GM18867 (cell line): ENCODE results near the gene CLMP.

Experiments used
- ATAC-seq: cut with Tn5 transposase; IDR thresholded peaks from one replicate; pipeline ENCODE4 v1.9.1; 2021; ENCODE audit warnings: mild to moderate bottlenecking, moderate library complexity; ENCODE audit not compliant: unreplicated experiment

CLMP gene

GRCh38 chr11:123191939-123192338 lies 3.1 kb downstream of the CLMP start:
- ATAC-seq, result no peak

- ATAC-seq, result no peak
These were observed 4.5 kb downstream of the CLMP start for GRCh38 chr11:123190518-123190917.

GRCh38 chr11:123188508-123189165 lies 6.4 kb downstream of the CLMP start:
- ATAC-seq, result no peak

GRCh38 chr11:123187665-123188507 lies 7.2 kb downstream of the CLMP start:
- no peak for ATAC-seq

- ATAC-seq, result no peak
These were observed 7.8 kb downstream of the CLMP start for GRCh38 chr11:123187248-123187647.

GRCh38 chr11:123186286-123186685 lies 8.8 kb downstream of the CLMP start:
- ATAC-seq, result no peak

GRCh38 chr11:123185326-123185725 lies 9.7 kb downstream of the CLMP start:
- no peak for ATAC-seq

GRCh38 chr11:123184531-123184930 lies 10.5 kb downstream of the CLMP start:
- ATAC-seq, result no peak

- no peak for ATAC-seq
These were observed 11.5 kb downstream of the CLMP start for GRCh38 chr11:123183391-123184099.

- ATAC-seq, result no peak
These were observed 13.1 kb downstream of the CLMP start for GRCh38 chr11:123181767-123182500.

GRCh38 chr11:123181075-123181474 lies 14.0 kb downstream of the CLMP start:
- ATAC-seq, result no peak

GRCh38 chr11:123180574-123180973 lies 14.5 kb downstream of the CLMP start:
- no peak for ATAC-seq

GRCh38 chr11:123180166-123180565 lies 14.9 kb downstream of the CLMP start:
- ATAC-seq, result no peak

- no peak for ATAC-seq
These were observed 15.5 kb downstream of the CLMP start for GRCh38 chr11:123179586-123179985.

- ATAC-seq, result no peak
These were observed 16.9 kb downstream of the CLMP start for GRCh38 chr11:123178186-123178585.

- ATAC-seq, result no peak
These were observed 18.3 kb downstream of the CLMP start for GRCh38 chr11:123176785-123177184.

- no peak for ATAC-seq
These were observed 20.6 kb downstream of the CLMP start for GRCh38 chr11:123174196-123175183.

GRCh38 chr11:123173856-123174186 lies 21.2 kb downstream of the CLMP start:
- no peak for ATAC-seq

- ATAC-seq, result no peak
These were observed 21.8 kb downstream of the CLMP start for GRCh38 chr11:123173040-123173855.
